Small intestine (tissue), 16 donors: ENCODE results near the gene FEV. TPM values are rescaled to one million over a fixed set of nuclear protein-coding genes. Genes with fewer than 3 reads are reported as not detected.

ENCODE experiments used
- DNase-seq, 2 donors: peaks; one replicate each; pipeline versions ENCODE4 v3.0.0 to v3.0.0-alpha.2; 2013
- FAIRE-seq: peaks from 2 replicates; lab custom pipeline; 2012; peaks lifted over from hg19 to GRCh38; lab: Jason Lieb, UNC
- H3K27ac ChIP-seq, 3 donors: one replicate each; pipeline ENCODE4 v1.5.1; 2013; ENCODE audit warnings: low read length in 2 of 3, mild to moderate bottlenecking in 2 of 3, control low read depth in 1 of 3, inconsistent platforms in 1 of 3, low read depth in 1 of 3, moderate library complexity in 1 of 3
- H3K27me3 ChIP-seq, 3 donors: one replicate each; pipeline ENCODE4 v1.6.1; 2013; ENCODE audit warnings: low read length in 3 of 3, inconsistent platforms in 1 of 3; ENCODE audit not compliant: control insufficient read depth in 3 of 3, insufficient read depth in 3 of 3
- H3K36me3 ChIP-seq, 3 donors: one replicate each; pipeline ENCODE4 v1.6.1; 2013; ENCODE audit warnings: low read length in 3 of 3, inconsistent platforms in 1 of 3, low read depth in 1 of 3, mild to moderate bottlenecking in 1 of 3, moderate library complexity in 1 of 3; ENCODE audit not compliant: control insufficient read depth in 3 of 3, insufficient read depth in 2 of 3
- H3K4me1 ChIP-seq, 3 donors: one replicate each; pipeline ENCODE4 v1.6.1; 2013; ENCODE audit warnings: low read length in 2 of 3, inconsistent platforms in 1 of 3, low read depth in 1 of 3, mild to moderate bottlenecking in 1 of 3, moderate library complexity in 1 of 3; ENCODE audit not compliant: control insufficient read depth in 3 of 3, insufficient read depth in 2 of 3
- H3K4me3 ChIP-seq, 3 donors: one replicate each; pipeline ENCODE4 v1.5.1; 2013; ENCODE audit warnings: low read length in 3 of 3, control low read depth in 1 of 3, inconsistent platforms in 1 of 3, low read depth in 1 of 3, mild to moderate bottlenecking in 1 of 3, moderate library complexity in 1 of 3
- H3K9me3 ChIP-seq, 2 donors: one replicate each; pipeline ENCODE4 v1.6.1; 2013; ENCODE audit warnings: low read depth in 1 of 2, low read length in 1 of 2; ENCODE audit not compliant: control insufficient read depth in 2 of 2, insufficient read depth in 1 of 2
- WGBS, 3 donors: extraction: QIAGEN DNeasy Blood & Tissue Kit; methylation state at CpG; one replicate each; pipeline ENCODE4 v1.1.7; 2013; 5-methylcytosine and 5-hydroxymethylcytosine counted together
- long read RNA-seq, 10 donors: transcript quantifications; one replicate each; lab custom pipeline, GENCODE V29; 2026
- polyA plus RNA-seq, 4 donors: library from polyadenylated mRNA; stranded (reverse) in 3 of 4; unstranded in 1 of 4; fragments of 200-250 nt in 3 of 4; fragments of 120-200 nt in 1 of 4; gene quantifications; one replicate each; pipeline versions ENCODE4 v1.2.1 to v1.2.3, GENCODE V29; 2013
- donor health status: healthy with polysubstance abuse.
- donor health status: control.
- donor health status: control.
- donor health status: Bipolar disorder and iron deficiency.
- donor health status: healthy.

Gene FEV
- 10 to 100 TPM in 1 of 4 donors, 1 to 10 TPM in 3; 2.9 to 19.5 (median 4.4) TPM for polyA plus RNA-seq
- long read RNA-seq, donor 1 = 0 reads
- long read RNA-seq, donor 2, partial matches to known transcripts = 0 of 2 reads
- long read RNA-seq, donor 2, other reads (novel, unspliced or antisense) = 0 of 2 reads
- long read RNA-seq, donor 3, partial matches to known transcripts = 0 of 3 reads
- long read RNA-seq, donor 3, other reads (novel, unspliced or antisense) = 0 of 3 reads
- long read RNA-seq, donor 4 = 0 reads
- long read RNA-seq, donor 5, partial matches to known transcripts = 0 of 3 reads
- long read RNA-seq, donor 5, other reads (novel, unspliced or antisense) = 0 of 3 reads
- long read RNA-seq, donor 6, partial matches to known transcripts = 0 of 1 reads
- long read RNA-seq, donor 6, other reads (novel, unspliced or antisense) = 0 of 1 reads
- long read RNA-seq, donor 7 = 0 reads
- long read RNA-seq, donor 8 = 0 reads
- long read RNA-seq, donor 9, partial matches to known transcripts = 0 of 4 reads
- long read RNA-seq, donor 9, other reads (novel, unspliced or antisense) = 0 of 4 reads
- long read RNA-seq, donor 10, transcript FEV-202 (2 exons, 544 nt) = major isoform, 12 of 14 reads
- long read RNA-seq, donor 10, partial matches to known transcripts = 0 of 14 reads
- long read RNA-seq, donor 10, other reads (novel, unspliced or antisense) = 0 of 14 reads

DNA sequence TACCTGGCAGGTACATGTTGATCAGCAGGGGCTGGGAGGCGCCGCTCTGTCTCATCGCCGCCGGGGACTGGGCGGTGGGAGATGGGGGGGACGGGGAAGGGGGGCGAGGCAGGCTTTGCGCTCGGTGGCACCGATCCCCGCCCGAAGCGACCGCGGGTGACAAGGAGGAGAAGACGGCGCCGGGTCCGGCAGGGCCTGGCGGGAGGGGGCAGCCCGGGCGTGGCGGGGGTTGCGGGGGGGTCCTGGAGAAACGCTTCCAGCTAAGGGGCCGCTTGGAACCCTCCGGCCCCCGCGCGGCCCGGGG lies at the start of gene FEV:
FEV (minus strand) TSS at position 164 of the 304 bp plus-strand sequence; CDS start at position 55, 109 bp downstream.
- no peak for DNase-seq
- Histone ChIP-seq H3K9me3 (peaks cover 0 to 2% of the 10 kb centered on the region in 2 donors), H3K27me3 (peaks cover 11 to 96% (median 67%) of the 10 kb centered on the region in 3 donors), H3K4me1 (peaks cover 0 to 23% (median 4%) of the 10 kb centered on the region in 3 donors), H3K27ac (peak within 1 kb of the TSS in 1 of 3 donors; percentile 9), H3K36me3 (no peaks in the 10 kb centered on the region), H3K4me3 (peak within 1 kb of the TSS in 1 of 3 donors; percentile 6)
- FAIRE-seq = no peak
- WGBS, 3 donors = 1% methylated on average over 14 to 32 of the region's 32 CpGs

DNA sequence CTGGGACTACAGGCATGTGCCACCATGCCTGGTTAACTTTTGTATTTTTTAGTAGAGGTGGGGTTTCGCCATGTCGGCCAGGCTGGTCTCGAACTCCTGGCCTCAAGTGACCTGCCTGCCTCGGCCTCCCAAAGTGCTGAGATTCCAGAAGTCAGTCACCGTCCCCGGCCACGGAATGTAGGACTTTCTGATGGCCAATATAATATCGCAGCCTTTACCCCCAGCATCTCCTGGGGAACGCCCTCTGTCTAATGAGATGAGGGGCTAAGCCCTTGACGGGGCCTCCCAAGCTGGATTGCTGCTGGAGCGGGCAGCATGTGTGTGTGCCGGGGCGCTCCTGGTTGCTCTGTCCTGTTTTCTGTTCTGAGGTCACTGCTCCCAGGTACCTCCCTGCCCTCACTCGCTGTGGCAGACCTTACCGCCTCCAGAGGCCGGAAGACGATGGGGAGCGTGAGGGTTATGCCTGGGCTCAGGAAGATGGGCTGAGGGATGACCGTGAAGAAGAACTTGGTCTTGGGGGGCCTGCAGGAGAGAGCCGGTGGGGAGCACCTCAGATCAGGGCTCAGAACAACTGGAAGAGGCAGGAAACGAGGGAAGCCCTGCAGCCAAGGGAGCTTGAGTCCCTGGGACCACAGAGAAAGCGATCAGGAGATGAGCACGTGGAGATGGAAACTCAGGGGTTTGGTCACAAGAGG lies 47.2 kb upstream of the FEV start:
- Histone ChIP-seq H3K4me3 (no peak overlapping the region), H3K36me3 (peaks cover 0 to 6% (median 0%) of the 10 kb centered on the region in 3 donors), H3K9me3 (no peaks in the 10 kb centered on the region), H3K4me1 (peaks cover 0 to 2% (median 0%) of the 10 kb centered on the region in 3 donors), H3K27me3 (peaks cover 0 to 3% (median 0%) of the 10 kb centered on the region in 3 donors), H3K27ac (no peak overlapping the region)
- DNase-seq (no peak), FAIRE-seq (no peak)
- 85 to 91% (median 88%) methylated on average over 23 of the region's 23 CpGs for WGBS, 3 donors

GRCh38 chr2:219031005-219031738 lies 46.2 kb upstream of the FEV start:
- WGBS, 3 donors = 75 to 78% (median 78%) methylated on average over 21 of the region's 21 CpGs
- peaks cover 0 to 3% (median 0%) of the 10 kb centered on the region in 3 donors for H3K27me3 ChIP-seq
- no peak for FAIRE-seq
- peaks cover 0 to 6% (median 0%) of the 10 kb centered on the region in 3 donors for H3K36me3 ChIP-seq
- peaks cover 0 to 2% (median 0%) of the 10 kb centered on the region in 3 donors for H3K4me1 ChIP-seq
- no peak for DNase-seq
- H3K27ac ChIP-seq = no peak overlapping the region
- no peaks in the 10 kb centered on the region for H3K9me3 ChIP-seq
- no peak overlapping the region for H3K4me3 ChIP-seq

DNA sequence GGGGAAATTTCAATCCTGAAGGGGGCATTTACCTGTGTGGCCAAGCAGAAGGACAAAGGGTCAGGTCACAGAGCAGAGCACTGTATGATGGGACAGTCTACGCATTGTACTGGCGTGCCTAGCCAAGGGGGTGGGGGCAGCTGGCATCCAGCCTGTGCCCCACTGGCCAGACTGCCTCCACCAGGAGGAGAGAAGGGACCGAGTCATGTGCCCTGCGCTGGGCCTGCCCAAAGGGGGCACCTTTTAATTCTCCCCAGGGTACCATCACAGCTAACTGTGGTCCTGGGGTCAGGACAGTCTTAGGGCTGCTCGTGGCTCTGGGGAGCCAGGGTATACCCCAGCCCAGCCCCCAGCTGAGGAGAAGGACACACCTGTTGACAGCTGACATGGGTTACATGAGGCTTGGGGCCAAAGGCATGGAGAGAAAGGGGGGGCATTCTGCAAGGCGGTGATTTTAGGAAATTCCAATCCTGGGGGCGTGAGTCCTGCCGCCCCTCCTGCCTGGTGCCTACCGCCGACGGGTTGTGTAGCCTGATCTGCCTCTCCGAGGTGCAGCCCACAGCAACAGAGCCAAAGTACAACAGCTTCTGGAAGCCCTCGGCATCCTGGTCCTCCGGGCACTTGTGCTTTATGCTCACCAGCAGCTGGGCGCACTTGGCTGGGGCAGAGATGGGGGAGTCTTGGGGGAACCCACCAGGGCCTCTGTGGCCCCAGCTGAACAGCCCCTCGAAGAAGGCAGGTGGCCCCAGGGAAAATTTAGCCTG lies 45.4 kb upstream of the FEV start:
- no peak for FAIRE-seq
- Histone ChIP-seq H3K9me3 (no peaks in the 10 kb centered on the region), H3K36me3 (peaks cover 0 to 6% (median 0%) of the 10 kb centered on the region in 3 donors), H3K27me3 (peaks cover 0 to 3% (median 0%) of the 10 kb centered on the region in 3 donors), H3K4me3 (no peak overlapping the region), H3K27ac (no peak overlapping the region), H3K4me1 (peaks cover 0 to 2% (median 0%) of the 10 kb centered on the region in 3 donors)
- DNase-seq = no peak
- 69 to 79% (median 73%) methylated on average over 16 of the region's 16 CpGs for WGBS, 3 donors

GRCh38 chr2:219029829-219030165 lies 44.8 kb upstream of the FEV start:
- Histone ChIP-seq H3K9me3 (no peaks in the 10 kb centered on the region), H3K36me3 (peaks cover 0 to 6% (median 0%) of the 10 kb centered on the region in 3 donors), H3K27me3 (peaks cover 0 to 3% (median 0%) of the 10 kb centered on the region in 3 donors), H3K4me3 (no peak overlapping the region), H3K4me1 (peaks cover 0 to 2% (median 0%) of the 10 kb centered on the region in 3 donors), H3K27ac (no peak overlapping the region)
- WGBS, 3 donors = 34 to 43% (median 35%) methylated on average over 9 of the region's 9 CpGs
- FAIRE-seq (no peak), DNase-seq (peak; percentile 83 to 84)

DNA sequence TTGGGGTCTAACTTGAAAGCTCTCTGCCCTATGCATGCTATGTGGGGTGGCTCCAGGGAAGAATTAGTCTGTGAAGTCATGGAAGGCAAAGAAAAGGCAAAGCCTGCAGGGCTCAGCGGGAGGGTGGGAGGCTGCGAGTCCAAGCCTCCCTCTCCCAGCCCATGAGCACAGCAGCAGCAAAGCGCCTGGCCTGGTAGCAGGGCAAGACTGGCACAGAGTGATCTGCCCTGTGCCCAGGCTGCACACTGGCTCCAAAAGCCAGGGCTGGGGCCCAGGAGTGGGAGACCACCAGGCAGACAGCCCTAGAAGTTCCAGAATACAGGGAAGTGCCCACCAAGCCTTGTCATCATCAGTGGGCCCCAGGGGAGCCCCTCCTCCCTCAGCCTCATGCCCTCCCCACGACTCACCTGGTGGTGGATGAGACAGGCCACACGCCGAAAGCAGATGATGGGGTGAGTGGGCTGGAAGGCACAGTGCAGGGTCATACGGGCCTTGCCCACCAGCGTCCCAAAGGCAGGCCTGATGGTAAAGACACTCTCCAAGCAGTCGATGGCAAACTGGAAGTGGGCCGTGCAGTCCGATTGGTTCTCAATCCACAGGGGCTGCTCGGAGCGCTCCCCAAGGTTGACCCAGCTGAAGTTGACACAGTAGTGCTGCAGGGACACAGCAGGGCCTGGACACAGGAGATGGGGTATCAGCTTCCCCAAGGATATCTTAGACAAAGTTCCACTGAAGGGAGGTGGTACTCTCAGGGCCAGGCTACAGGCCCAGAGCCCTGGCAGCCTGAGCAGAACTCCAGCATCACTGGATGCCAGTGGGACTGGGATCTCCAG lies 44.2 kb upstream of the FEV start:
- Histone ChIP-seq H3K27ac (no peak overlapping the region), H3K36me3 (peaks cover 0 to 6% (median 0%) of the 10 kb centered on the region in 3 donors), H3K9me3 (no peaks in the 10 kb centered on the region), H3K27me3 (peaks cover 0 to 3% (median 0%) of the 10 kb centered on the region in 3 donors), H3K4me1 (peaks cover 0 to 2% (median 0%) of the 10 kb centered on the region in 3 donors), H3K4me3 (no peak overlapping the region)
- DNase-seq (no peak), FAIRE-seq (no peak)
- 71 to 79% (median 77%) methylated on average over 13 of the region's 13 CpGs for WGBS, 3 donors

DNA sequence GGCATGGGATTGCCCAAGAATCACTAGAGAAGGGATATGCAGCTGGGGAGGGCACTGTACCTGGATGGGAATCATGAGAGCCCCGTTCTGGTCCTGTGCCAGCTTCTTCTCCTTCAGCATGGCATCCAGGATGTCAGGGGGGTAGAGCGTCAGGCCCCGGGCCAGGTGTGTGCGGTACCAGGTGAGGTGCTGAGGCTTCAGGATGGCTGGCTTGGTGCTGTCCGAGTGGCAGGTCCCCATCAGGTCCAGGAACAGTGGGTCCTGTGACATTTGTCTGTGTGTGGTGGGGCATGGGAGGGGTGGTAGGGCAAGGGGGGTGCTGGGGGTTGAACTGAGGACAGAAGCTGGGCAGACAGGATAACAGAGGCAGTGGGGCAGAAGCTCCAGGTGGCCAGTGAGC lies 43.2 kb upstream of the FEV start:
- no peak for DNase-seq
- Histone ChIP-seq H3K4me3 (no peak overlapping the region), H3K9me3 (no peaks in the 10 kb centered on the region), H3K27ac (no peak overlapping the region), H3K36me3 (peaks cover 0 to 6% (median 0%) of the 10 kb centered on the region in 3 donors), H3K4me1 (peaks cover 0 to 2% (median 0%) of the 10 kb centered on the region in 3 donors), H3K27me3 (peaks cover 0 to 2% (median 0%) of the 10 kb centered on the region in 3 donors)
- WGBS, 3 donors = 75 to 77% (median 76%) methylated on average over 5 of the region's 5 CpGs
- no peak for FAIRE-seq
